CD8-positive, alpha-beta memory T cell (primary cell): ENCODE measurements around the gene PRRC2B. TPM values are rescaled to one million over a fixed set of nuclear protein-coding genes. Genes with fewer than 3 reads are reported as not detected.
A peak's percentile ranks its signal among the peaks of the same experiment; 100 is the strongest.

Experiments
- CTCF ChIA-PET: fragments of 350-600 bp; sonication (Branson Sonifier 250); formaldehyde crosslinking; loops from one replicate; lab custom pipeline; 2021; ENCODE audit warnings: antibody characterized with exemption; lab: Charles Lee
- POLR2A ChIA-PET: fragments of 350-600 bp; sonication (Branson Sonifier 250); formaldehyde crosslinking; loops from one replicate; lab custom pipeline; 2021; ENCODE audit warnings: antibody characterized with exemption; lab: Charles Lee
- DNase-seq, 5 donors: peaks; one replicate each; pipeline versions ENCODE4 v3.0.0 to v3.0.0-alpha.2; 2020 to 2022; ENCODE audit warnings: mixed read lengths in 1 of 5
- H3K27ac ChIP-seq: one replicate; pipeline ENCODE4 v1.7.0; 2013; ENCODE audit warnings: low read depth, mild to moderate bottlenecking, low read length, moderate library complexity
- H3K27me3 ChIP-seq: 2 replicates; pipeline ENCODE4 v1.7.0; 2013; ENCODE audit warnings: low read length, mild to moderate bottlenecking; ENCODE audit not compliant: insufficient read depth, poor library complexity, severe bottlenecking
- H3K36me3 ChIP-seq: 2 replicates; pipeline ENCODE4 v1.7.0; 2013; ENCODE audit warnings: mild to moderate bottlenecking, low read length, moderate library complexity; ENCODE audit not compliant: insufficient read depth
- H3K4me1 ChIP-seq: 2 replicates; pipeline ENCODE4 v1.7.0; 2013; ENCODE audit warnings: mild to moderate bottlenecking, low read length, moderate library complexity; ENCODE audit not compliant: insufficient read depth
- H3K4me3 ChIP-seq: 2 replicates; pipeline ENCODE4 v1.7.0; 2013; ENCODE audit warnings: mild to moderate bottlenecking, low read length
- H3K9me3 ChIP-seq: 2 replicates; pipeline ENCODE4 v1.7.0; 2013; ENCODE audit warnings: mild to moderate bottlenecking, low read length
- H3K27ac Mint-ChIP-seq, 8 donors: one replicate each; pipeline ENCODE4 v1.8.0; 2020 to 2021; ENCODE audit warnings: mixed read lengths in 8 of 8, mild to moderate bottlenecking in 6 of 8, inconsistent platforms in 3 of 8, moderate library complexity in 3 of 8
- H3K27me3 Mint-ChIP-seq, 2 donors: one replicate each; pipeline ENCODE4 v1.8.0; 2020 to 2021; ENCODE audit warnings: mixed read lengths in 2 of 2, mild to moderate bottlenecking in 1 of 2, moderate library complexity in 1 of 2
- H3K36me3 Mint-ChIP-seq, 3 donors: one replicate each; pipeline ENCODE4 v1.8.0; 2020 to 2021; ENCODE audit warnings: mixed read lengths in 3 of 3, inconsistent platforms in 1 of 3, mild to moderate bottlenecking in 1 of 3
- H3K4me1 Mint-ChIP-seq, 3 donors: one replicate each; pipeline ENCODE4 v1.8.0; 2020 to 2021; ENCODE audit warnings: mixed read lengths in 3 of 3, inconsistent platforms in 1 of 3, mild to moderate bottlenecking in 1 of 3
- H3K4me3 Mint-ChIP-seq, 7 donors: one replicate each; pipeline ENCODE4 v1.8.0; 2020 to 2021; ENCODE audit warnings: mixed read lengths in 7 of 7, mild to moderate bottlenecking in 6 of 7, moderate library complexity in 4 of 7, inconsistent platforms in 2 of 7
- H3K9me3 Mint-ChIP-seq, 5 donors: one replicate each; pipeline ENCODE4 v1.8.0; 2020 to 2022; ENCODE audit warnings: mixed read lengths in 5 of 5, mild to moderate bottlenecking in 3 of 5, moderate library complexity in 2 of 5, inconsistent platforms in 1 of 5
- polyA plus RNA-seq: library from polyadenylated mRNA; unstranded; fragments of 300-500 nt; fragmentation: Illumina TruSeq; gene quantifications from one replicate; pipeline ENCODE4 v1.2.3, GENCODE V29; 2021
- total RNA-seq, 2 experiments: library from RNA; stranded (reverse); gene quantifications; one replicate each; pipeline ENCODE4 v1.2.3, GENCODE V29; 2021

The PRRC2B gene
- total and polyA plus RNA-seq, 3 experiments from 2014 or later, result 42.1 to 146 (median 146) TPM

DNA sequence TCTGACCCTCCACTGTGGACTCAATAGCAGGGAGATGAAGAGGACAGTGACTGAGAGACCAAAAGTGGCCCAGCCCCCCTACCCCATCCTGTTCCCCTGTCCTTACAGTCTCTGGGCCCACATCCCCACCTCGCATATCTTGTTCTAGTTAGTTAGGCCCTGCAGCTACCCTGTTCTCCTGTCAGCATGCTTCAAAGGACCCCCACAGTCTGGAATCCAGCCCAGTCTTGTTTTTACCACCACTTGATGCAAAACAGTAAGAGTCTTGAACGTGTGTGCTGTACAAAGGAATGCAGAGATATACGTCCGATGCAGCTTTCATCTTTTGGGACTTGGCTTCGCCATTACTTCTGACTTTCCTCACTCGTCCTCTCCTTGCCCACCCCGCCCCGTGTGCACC lies 96.6 kb downstream of the PRRC2B start:
- H3K4me1 ChIP-seq, result no peaks in the 10 kb centered on the region
- peak overlapping the region in 6 of 8 donors; percentile 12 to 82 (median 58) for H3K27ac Mint-ChIP-seq
- no peaks in the 10 kb centered on the region for H3K27me3 ChIP-seq
- peaks cover 86% of the 10 kb centered on the region for H3K36me3 ChIP-seq
- peaks cover 0 to 5% (median 0%) of the 10 kb centered on the region in 3 donors for H3K4me1 Mint-ChIP-seq
- peaks cover 0 to 4% of the 10 kb centered on the region in 2 donors for H3K27me3 Mint-ChIP-seq
- no peak overlapping the region for H3K27ac ChIP-seq
- CTCF ChIA-PET, result interaction anchor here (2.6 kb wide), 1 partner anchor 9 kb away, joined by 8 read pairs; no protein-coding TSS in a partner anchor
- H3K9me3 ChIP-seq, result no peaks in the 10 kb centered on the region
- POLR2A ChIA-PET, result no interaction called here
- DNase-seq, result no peak
- no peak overlapping the region for H3K4me3 Mint-ChIP-seq
- H3K4me3 ChIP-seq, result no peak overlapping the region
- H3K9me3 Mint-ChIP-seq, result no peaks in the 10 kb centered on the region
- peaks cover 12 to 99% (median 27%) of the 10 kb centered on the region in 3 donors for H3K36me3 Mint-ChIP-seq

DNA sequence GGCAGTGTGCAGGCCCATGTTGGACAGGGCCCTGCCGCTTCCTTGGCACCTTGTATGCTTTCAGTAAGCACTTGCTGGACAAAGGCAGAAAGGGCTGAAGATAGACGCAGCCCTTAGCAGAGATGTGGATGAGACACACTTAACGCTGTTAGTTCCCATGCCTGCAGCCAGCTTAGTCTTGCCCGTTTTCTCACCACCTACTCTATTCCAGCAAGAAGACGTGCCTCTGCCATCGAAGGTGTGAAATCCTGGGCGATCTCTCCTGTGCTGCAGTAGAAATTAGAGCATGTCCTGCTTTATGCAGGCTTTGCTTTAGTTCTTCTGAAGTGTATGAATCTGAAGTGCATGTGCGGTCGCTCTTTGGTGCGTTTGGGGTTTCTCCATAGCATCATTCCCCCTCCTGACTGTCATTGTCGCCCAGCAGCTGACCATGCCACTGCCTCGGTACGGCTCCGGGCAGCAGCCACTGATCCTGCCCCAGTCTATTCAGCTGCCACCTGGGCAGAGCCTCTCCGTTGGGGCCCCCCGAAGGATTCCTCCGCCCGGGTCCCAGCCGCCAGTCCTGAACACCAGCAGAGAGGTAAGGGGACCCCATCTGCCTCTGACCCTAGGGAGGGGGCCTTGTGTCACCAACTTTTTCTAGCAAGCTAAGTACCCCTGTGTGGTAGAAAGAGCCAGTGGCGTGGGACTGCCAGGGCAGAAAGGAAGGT lies 97.3 kb downstream of the PRRC2B start:
- peaks cover 12 to 99% (median 27%) of the 10 kb centered on the region in 3 donors for H3K36me3 Mint-ChIP-seq
- Histone ChIP-seq H3K9me3 (no peaks in the 10 kb centered on the region), H3K4me1 (no peaks in the 10 kb centered on the region), H3K4me3 (no peak overlapping the region), H3K27me3 (no peaks in the 10 kb centered on the region), H3K36me3 (peaks cover 80% of the 10 kb centered on the region), H3K27ac (no peak overlapping the region)
- H3K27me3 Mint-ChIP-seq, result peaks cover 0 to 4% of the 10 kb centered on the region in 2 donors
- no peak for DNase-seq
- CTCF ChIA-PET, result interaction anchor here (0.9 to 2.6 kb wide), 3 partner anchors 8 to 141 kb away, joined by 3 to 8 read pairs (median 4); no protein-coding TSS in a partner anchor
- H3K4me3 Mint-ChIP-seq, result no peak overlapping the region
- H3K4me1 Mint-ChIP-seq, result peaks cover 0 to 5% (median 0%) of the 10 kb centered on the region in 3 donors
- H3K27ac Mint-ChIP-seq, result peak overlapping the region in 4 of 8 donors; percentile 12 to 82 (median 60)
- H3K9me3 Mint-ChIP-seq, result no peaks in the 10 kb centered on the region
- POLR2A ChIA-PET, result no interaction called here

DNA sequence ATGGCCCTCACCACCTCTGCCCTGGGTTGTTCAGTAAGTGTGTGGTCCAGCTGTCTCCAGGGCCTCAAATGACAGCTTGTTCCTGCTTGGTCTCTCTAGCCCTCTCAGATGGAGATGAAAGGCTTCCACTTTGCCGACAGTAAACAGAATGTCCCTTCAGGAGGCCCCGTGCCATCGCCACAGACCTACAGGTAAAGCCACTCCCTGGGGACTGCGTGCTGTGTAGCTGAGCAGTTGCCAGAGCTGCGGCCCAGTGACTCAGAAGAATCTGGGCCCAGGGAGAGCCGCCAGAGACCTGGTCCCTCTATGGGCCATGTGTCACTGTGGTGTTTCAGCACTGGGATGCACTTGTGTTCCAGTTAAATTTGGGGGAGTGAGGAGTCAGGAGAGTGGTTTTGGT lies 98.2 kb downstream of the PRRC2B start:
- peaks cover 0 to 6% (median 0%) of the 10 kb centered on the region in 3 donors for H3K4me1 Mint-ChIP-seq
- H3K27me3 Mint-ChIP-seq, result peaks cover 0 to 4% of the 10 kb centered on the region in 2 donors
- H3K4me1 ChIP-seq, result no peaks in the 10 kb centered on the region
- no peak overlapping the region for H3K4me3 ChIP-seq
- ChIA-PET POLR2A (no interaction called here), CTCF (interaction anchor here (1.3 to 2.6 kb wide), 2 partner anchors 7 to 142 kb away, joined by 3 to 8 read pairs; no protein-coding TSS in a partner anchor)
- DNase-seq, result no peak
- H3K36me3 ChIP-seq, result peaks cover 79% of the 10 kb centered on the region
- no peak overlapping the region for H3K4me3 Mint-ChIP-seq
- H3K27me3 ChIP-seq, result no peaks in the 10 kb centered on the region
- peak overlapping the region in 5 of 8 donors; percentile 2 to 86 (median 50) for H3K27ac Mint-ChIP-seq
- no peaks in the 10 kb centered on the region for H3K9me3 ChIP-seq
- H3K9me3 Mint-ChIP-seq, result no peaks in the 10 kb centered on the region
- peaks cover 12 to 98% (median 28%) of the 10 kb centered on the region in 3 donors for H3K36me3 Mint-ChIP-seq
- H3K27ac ChIP-seq, result no peak overlapping the region

DNA sequence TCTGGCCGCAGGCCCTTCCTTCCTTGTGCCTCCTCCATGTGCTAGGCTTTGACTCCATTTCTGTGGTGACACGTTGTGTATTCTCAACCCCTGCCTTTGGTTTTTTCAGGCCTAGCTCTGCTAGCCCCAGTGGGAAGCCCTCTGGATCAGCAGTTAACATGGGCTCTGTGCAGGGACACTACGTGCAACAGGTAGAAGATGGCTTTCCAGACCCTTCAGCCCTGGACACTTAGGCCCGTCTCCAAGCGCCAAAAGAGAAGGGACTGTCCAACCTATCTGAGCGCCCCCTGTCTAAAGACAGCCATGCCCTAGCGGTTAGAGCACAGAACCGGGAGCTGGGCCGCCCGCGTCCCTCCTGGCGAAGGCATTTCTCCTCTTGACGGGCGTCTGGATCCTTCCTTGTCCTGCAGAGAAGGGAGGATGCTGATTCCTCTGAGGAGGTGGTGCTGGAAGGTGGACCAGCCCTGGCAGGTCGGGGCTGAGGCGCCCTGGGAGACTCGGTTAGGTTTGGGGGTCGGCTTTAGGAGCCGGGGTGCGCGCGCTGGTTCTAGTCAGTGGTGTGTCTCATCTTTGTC lies 100.5 kb downstream of the PRRC2B start:
- Mint-ChIP-seq H3K27me3 (peaks cover 0 to 4% of the 10 kb centered on the region in 2 donors), H3K4me3 (peak overlapping the region in 1 of 7 donors; percentile 36), H3K27ac (peak overlapping the region in 2 of 8 donors; percentile 50 to 66), H3K4me1 (peaks cover 8 to 26% (median 17%) of the 10 kb centered on the region in 3 donors), H3K9me3 (no peaks in the 10 kb centered on the region), H3K36me3 (peaks cover 12 to 96% (median 26%) of the 10 kb centered on the region in 3 donors)
- peaks cover 80% of the 10 kb centered on the region for H3K36me3 ChIP-seq
- DNase-seq, result no peak
- no peaks in the 10 kb centered on the region for H3K27me3 ChIP-seq
- ChIA-PET CTCF (no interaction called here), POLR2A (no interaction called here)
- H3K4me3 ChIP-seq, result no peak overlapping the region
- H3K27ac ChIP-seq, result no peak overlapping the region
- H3K4me1 ChIP-seq, result peaks cover 14% of the 10 kb centered on the region
- no peaks in the 10 kb centered on the region for H3K9me3 ChIP-seq

DNA sequence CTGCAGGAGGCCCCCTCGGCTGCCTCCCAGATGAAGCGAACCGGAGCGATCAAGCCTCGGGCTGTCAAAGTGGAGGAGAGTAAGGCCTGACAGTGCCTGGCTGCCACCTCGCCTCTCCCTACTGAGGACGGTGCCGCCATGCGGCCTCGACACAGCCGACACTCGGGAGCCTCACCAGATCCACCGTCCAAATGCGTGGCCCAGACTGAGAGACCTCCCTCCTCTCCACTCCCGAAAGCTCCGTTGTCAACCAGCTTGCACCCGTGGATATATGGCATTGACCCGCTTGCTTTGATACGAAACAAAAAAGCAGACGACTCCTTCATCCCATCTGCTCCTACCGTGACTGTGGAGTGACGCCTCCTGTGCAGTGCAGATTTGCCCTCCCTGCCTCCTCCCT lies 101.9 kb downstream of the PRRC2B start:
- ChIA-PET POLR2A (no interaction called here), CTCF (no interaction called here)
- Histone ChIP-seq H3K9me3 (no peaks in the 10 kb centered on the region), H3K4me1 (peaks cover 27% of the 10 kb centered on the region), H3K36me3 (peaks cover 70% of the 10 kb centered on the region), H3K4me3 (no peak overlapping the region), H3K27me3 (no peaks in the 10 kb centered on the region), H3K27ac (no peak overlapping the region)
- Mint-ChIP-seq H3K4me3 (peak overlapping the region in 1 of 7 donors; percentile 6), H3K36me3 (peaks cover 3 to 86% (median 19%) of the 10 kb centered on the region in 3 donors), H3K27me3 (peaks cover 0 to 5% of the 10 kb centered on the region in 2 donors), H3K9me3 (no peaks in the 10 kb centered on the region), H3K27ac (peak overlapping the region in 3 of 8 donors; percentile 19 to 68 (median 63)), H3K4me1 (peaks cover 22 to 37% (median 31%) of the 10 kb centered on the region in 3 donors)
- no peak for DNase-seq

DNA sequence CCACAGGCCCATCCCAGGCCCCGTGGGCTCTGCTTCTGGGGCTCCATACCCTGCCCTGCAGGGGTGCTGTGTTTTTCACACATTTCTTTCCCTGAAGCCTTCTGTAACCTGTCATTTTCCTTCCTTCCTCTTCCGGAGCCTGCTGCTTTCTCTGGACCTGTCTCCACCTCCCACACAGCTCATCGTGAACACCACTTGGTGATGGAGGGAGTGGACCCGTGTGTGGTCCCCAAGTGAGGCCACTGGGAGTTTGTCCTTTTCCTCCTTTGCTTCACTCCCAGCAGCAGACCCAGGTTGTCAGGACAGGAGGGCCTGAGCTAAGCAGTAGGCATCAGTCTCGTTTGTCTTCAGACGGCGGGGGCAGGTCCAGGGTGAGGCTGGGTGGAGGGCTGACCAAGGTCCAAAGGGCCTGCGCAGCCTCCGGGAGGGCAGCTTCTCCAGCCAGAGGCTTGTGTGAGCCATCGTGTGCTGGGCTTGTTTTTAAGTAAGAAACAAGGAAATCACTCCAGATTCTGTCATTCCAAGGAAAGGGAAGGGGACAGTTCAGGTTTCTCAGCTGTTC lies 103.0 kb downstream of the PRRC2B start:
- no peaks in the 10 kb centered on the region for H3K9me3 Mint-ChIP-seq
- H3K4me3 Mint-ChIP-seq, result peak overlapping the region in 1 of 7 donors; percentile 8
- DNase-seq, result no peak
- peaks cover 3 to 78% (median 13%) of the 10 kb centered on the region in 3 donors for H3K36me3 Mint-ChIP-seq
- H3K36me3 ChIP-seq, result peaks cover 59% of the 10 kb centered on the region
- ChIA-PET CTCF (no interaction called here), POLR2A (no interaction called here)
- peaks cover 38% of the 10 kb centered on the region for H3K4me1 ChIP-seq
- peak overlapping the region in 4 of 8 donors; percentile 23 to 81 (median 61) for H3K27ac Mint-ChIP-seq
- H3K4me3 ChIP-seq, result no peak overlapping the region
- no peaks in the 10 kb centered on the region for H3K9me3 ChIP-seq
- H3K27ac ChIP-seq, result no peak overlapping the region
- peaks cover 0 to 5% of the 10 kb centered on the region in 2 donors for H3K27me3 Mint-ChIP-seq
- H3K4me1 Mint-ChIP-seq, result peaks cover 31 to 49% (median 43%) of the 10 kb centered on the region in 3 donors
- no peaks in the 10 kb centered on the region for H3K27me3 ChIP-seq

DNA sequence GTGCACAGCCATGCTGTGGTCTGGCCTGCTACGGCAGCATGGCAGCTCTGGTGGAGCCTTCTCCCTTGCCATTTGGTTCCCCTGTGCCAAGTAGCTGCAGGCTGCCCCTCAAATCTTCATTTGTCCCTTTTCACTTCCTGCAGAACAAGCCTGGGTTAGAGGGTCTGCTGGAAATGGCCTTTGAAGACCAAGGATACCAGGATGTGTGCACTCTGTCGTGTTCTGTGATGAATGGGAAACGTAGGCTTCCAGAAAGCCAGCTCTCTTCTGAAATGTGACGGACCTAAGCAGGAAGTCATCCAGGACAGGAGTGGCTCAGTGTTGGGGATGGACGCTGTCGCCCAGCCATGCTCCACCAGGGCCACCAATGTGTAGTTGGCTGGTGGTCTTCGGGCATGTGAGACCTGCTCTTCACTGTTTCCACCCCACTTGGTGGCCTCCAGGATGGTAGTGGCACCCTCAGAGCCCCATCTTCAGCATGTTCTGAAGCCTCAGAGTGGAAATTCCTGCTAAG lies 105.4 kb downstream of the PRRC2B start:
- Histone ChIP-seq H3K9me3 (no peaks in the 10 kb centered on the region), H3K4me3 (no peak overlapping the region), H3K4me1 (peaks cover 50% of the 10 kb centered on the region), H3K27me3 (no peaks in the 10 kb centered on the region), H3K36me3 (peaks cover 36% of the 10 kb centered on the region), H3K27ac (no peak overlapping the region)
- peaks cover 0 to 2% of the 10 kb centered on the region in 2 donors for H3K27me3 Mint-ChIP-seq
- no peak for DNase-seq
- H3K27ac Mint-ChIP-seq, result peak overlapping the region; percentile 66 to 96 (median 93)
- peaks cover 0 to 63% (median 4%) of the 10 kb centered on the region in 3 donors for H3K36me3 Mint-ChIP-seq
- CTCF ChIA-PET, result interaction anchor here (0.8 to 2.9 kb wide), 8 partner anchors 9 to 149 kb away, joined by 3 to 11 read pairs (median 4); no protein-coding TSS in a partner anchor
- POLR2A ChIA-PET, result no interaction called here
- H3K4me3 Mint-ChIP-seq, result peak overlapping the region in 5 of 7 donors; percentile 4 to 92 (median 43)
- no peaks in the 10 kb centered on the region for H3K9me3 Mint-ChIP-seq
- peaks cover 41 to 68% (median 53%) of the 10 kb centered on the region in 3 donors for H3K4me1 Mint-ChIP-seq
